Limb (tissue), 2 donors: ENCODE data around the gene RFX5.
"Not testable (repeated sequence)": the region's sequence is repeated elsewhere in the genome, so short reads cannot be mapped to it uniquely, and the experiment has no call there.

ENCODE experiments used
- DNase-seq, 2 donors: peaks; one replicate each; pipeline ENCODE4 v3.0.0-alpha.2; 2016; ENCODE audit errors: extremely low spot score in 2 of 2

The RFX5 gene

DNA sequence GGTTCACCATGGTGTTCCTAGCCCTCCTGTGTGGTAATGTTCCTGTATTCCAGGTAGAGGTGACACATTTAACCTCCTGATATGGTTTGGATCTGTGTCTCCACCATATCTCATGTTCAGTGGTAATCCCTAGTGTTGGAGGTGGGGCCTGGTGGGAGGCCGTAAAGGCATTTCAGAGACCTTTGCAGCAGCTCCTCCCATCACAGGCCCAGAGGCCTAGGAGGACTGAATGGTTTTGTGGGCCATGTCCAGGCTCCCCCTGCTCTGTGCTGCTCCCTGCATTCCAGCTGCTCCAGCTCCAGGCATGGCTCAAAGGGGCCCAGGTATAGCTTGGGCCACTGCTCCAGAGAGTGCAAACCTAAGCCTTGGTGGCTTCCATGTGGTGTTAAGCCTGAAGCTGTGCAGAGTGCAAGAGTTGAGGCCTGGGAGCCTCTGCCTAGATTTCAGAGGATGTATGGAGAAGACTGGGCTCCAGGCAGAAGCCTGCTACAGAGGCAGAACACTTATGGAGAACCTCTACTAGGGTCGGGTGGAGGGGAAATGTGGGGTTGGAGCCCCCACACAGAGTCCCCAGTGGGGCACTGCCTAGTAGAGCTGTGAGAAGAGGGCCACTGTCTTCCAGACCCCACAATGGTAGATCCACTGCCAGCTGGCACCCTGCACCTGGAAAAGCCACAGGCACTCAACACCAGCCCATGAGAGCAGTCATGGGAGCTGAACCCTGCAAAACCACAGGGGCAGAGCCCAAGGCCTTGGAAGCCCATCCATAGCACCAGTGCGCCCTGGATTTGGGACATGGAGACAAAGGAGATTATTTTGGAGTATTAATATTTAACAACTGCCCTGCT lies 15.5 kb upstream of the RFX5 start:
- DNase-seq, result no peak

GRCh38 chr1:151361883-151362282 lies 14.8 kb upstream of the RFX5 start:
- DNase-seq, result no peak

GRCh38 chr1:151356696-151357095 lies 9.6 kb upstream of the RFX5 start:
- DNase-seq, result no peak

- no peak for DNase-seq
Observed at GRCh38 chr1:151352021-151352718, 5.1 kb upstream of the RFX5 start.

DNA sequence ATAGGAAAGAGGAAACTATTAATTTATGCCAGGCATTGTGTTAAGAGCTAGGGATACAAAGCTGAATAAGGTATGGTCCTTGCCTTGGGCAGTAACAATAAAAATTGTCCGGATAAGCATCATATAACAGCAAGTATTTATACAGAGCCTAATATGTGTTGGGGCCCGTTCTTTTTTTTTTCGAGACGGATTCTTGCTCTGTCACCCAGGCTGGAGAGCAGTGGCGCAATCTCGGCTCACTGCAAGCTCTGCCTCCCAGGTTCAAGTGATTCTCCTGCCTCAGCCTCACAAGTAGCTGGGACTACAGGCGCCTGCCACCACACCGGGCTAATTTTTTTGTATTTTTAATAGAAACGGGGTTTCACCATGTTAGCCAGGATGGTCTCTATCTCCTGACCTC lies 3.3 kb upstream of the RFX5 start:
- DNase-seq, result not testable (repeated sequence)

DNA sequence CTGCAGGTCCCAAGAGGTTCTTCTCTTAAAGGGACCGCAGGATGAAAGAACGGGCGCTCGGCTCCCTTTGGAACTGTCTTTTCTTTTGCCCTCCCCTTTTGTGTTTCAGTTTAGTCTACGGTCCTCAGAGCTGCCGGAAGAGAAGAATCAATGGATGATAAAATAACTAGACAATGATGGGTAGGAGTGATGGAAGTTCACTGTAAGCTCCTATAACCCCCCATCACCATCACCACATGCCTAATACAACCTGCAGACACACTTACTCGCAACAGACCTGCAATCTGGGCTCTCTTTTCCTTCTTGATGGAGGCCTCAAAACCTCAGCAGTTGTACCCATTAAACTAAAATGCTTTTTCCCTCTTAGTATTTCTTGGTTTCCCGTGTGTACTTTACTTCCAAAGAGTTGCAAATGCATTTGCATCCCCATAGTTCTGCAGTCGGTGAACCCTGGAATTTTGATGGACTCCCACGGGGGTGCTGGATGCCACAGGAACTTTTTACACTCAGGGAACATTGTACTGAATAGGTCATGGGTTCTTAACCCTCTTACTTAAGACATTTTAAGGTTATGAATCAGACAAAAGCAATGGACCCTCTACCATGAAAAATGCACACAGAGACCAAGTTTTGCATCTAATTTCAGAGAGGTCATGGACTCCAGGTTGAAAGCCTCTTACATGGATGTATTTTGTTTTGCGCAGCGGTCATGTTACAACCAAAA lies 633 bp upstream of the RFX5 start:
- DNase-seq, result no peak

- peak in 1 of 2 donors; percentile 46 for DNase-seq
Observed at GRCh38 chr1:151346082-151346768, 827 bp downstream of the RFX5 start.

DNA sequence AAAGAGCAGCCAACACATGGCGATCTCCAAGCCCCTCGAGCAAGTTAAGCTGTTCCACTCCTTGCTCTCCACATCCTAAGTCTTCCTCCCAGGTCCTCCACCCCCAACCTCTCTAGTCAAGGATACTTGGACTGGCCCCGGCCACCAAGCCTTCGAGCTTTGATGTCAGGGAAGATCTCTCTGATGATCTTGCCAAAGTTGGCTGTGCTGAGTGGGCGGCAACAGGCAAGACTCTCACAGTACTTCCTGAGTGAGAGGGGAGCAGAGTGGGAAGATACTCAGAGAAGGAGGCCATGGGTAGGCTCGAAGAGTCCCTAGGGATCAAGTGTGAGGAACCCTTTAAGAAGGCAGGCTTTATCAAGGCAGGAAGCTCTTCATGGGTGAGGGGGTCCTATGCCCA lies 2.8 kb downstream of the RFX5 start:
- DNase-seq, result no peak

DNA sequence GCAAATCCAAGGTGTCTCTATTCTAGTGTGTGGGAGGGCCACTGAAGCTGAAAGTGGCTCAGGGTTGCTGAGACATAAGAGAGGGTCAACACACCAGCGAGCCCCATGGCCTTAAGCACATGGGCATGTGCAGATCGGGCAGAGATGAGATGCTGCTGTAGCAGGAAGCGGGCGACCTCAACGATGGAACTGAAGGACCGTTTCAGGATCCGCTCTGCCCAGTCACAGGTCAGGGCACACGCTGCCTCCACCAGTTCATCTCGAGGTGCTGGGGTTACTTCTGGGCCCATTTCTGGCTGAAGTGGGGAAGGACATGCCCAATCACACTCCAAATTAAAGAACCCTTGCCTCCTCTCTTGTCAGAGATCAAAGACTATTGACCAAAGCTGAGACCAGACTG lies 3.5 kb downstream of the RFX5 start:
- no peak for DNase-seq

GRCh38 chr1:151342569-151342968 lies 4.5 kb downstream of the RFX5 start:
- DNase-seq, result no peak

- no peak for DNase-seq
Observed at GRCh38 chr1:151342021-151342420, 5.0 kb downstream of the RFX5 start.

GRCh38 chr1:151340870-151341754 lies 5.9 kb downstream of the RFX5 start:
- DNase-seq, result peak in 1 of 2 donors; percentile 92

- no peak for DNase-seq
Observed at GRCh38 chr1:151336556-151336955, 10.5 kb downstream of the RFX5 start.

- DNase-seq, result no peak
Observed at GRCh38 chr1:151334822-151335221, 12.2 kb downstream of the RFX5 start.

DNA sequence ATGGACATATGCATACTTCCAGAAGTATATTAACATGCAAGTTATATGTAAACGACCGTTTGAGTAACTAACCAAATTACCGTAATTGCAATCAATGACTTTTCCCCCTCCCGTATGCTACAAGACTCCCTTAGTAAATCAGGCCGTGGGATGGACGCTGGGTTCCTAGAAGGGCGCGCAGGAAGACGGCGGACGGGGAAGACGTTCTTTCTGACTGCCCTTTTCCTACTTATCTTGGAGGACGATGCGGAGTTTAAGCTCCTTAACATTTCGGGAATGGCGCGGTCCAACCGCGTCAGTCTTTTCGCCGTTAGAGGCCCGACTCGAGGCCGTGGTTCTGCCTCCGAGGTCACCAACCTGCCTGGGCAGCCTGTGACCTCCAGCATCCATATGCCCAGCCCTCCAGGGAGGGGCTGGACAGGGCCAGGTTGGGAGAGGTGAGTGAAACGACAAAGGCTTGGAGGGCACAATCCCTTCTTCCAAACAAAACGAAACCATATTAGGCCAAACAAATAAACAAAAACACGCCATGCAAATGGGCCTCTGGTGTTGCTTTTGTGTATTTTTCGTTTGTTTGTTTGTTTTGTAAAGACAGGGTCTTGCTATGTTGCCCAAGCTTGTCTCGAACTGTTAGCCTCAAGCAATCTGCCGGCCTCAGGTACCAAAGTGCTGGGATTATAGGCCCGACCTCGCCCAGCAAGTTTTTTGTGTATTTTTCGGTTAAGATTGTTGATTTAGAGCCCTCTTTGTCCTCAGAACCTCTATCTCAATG lies 19.0 kb downstream of the RFX5 start:
- DNase-seq, result no peak

GRCh38 chr1:151327223-151327902 lies 19.7 kb downstream of the RFX5 start, which contains the start of gene PI4KB:
Gene PI4KB, minus strand, starts transcription at chr1:151327416. Its CDS starts 10,935 bp downstream, at chr1:151316481.
- DNase-seq, result peak; percentile 93 to 98

DNA sequence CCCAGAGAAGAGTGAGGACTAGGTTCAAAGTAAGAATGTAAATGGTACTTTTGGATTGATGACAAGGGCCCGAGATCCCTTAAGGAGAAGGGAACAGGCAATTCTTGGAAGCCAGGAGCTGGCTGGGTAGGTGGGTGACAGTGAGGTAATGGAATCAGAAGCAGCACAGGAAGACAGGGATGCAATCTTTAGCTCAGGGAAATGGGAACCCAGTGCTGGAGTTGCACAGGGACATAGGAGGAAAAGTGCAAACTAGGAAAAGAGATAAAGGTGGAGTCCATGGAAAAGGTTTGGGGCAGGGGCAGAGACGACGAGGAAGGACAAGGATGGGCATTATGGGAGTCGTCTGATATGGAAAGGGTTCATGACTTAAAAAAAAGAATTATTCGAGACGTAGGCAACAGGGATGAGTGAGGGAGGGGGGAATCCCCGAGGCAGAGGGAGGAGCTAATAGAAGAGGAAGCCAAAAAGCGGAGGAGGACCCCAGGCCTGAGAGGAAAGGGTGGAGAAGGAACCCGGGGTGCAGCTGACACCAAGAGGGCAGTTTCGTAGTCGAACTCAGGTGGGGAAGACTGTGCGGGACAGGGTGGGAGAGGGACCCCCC lies 20.3 kb downstream of the RFX5 start:
- peak in 1 of 2 donors; percentile 49 for DNase-seq

DNA sequence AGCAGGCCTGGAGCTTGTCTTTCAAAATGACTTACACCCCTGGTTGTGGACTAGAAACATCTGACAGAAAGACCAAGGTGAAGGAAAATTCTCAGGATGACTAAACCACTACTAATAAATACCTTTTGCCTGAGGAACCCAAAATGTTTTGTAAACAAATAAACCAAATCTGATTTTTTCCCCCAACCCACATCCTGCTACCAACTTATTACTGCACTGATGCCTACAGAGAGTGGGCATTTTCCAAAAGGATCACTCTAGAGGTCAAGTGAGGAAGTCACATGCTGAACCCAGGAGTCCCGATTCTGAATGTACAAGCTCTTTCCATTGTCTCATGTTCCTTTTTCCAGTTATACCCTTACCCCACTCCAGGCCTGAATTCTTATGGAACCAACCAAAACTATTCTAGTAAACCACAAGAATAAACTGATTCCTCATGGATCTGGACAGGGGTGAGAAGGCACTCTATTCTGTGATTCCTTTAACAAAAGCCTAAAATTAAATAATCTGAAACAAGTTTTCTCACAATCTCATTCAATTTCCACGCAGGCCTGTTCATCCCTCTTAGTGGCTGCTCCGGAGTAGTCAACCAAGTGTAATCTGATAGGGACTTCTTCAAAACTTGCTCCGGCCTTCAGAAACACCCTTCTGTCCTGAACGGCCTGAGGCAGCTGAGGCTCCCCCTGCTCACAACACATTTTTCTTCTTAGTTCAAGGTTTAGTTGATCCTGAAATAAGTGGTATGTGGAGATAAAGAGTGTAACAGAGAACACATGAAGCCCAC lies 21.2 kb downstream of the RFX5 start:
- no peak for DNase-seq
